GM23338 (cell line): Measurements from ENCODE around the gene DNAJC17. TPM values are rescaled to one million over a fixed set of nuclear protein-coding genes. Genes with fewer than 3 reads are reported as not detected.
A peak's percentile ranks its signal among the peaks of the same experiment; 100 is the strongest.

ENCODE experiments used
- ATAC-seq: fragments of 200-7000 bp; cut with Tn5 transposase; 3 replicates; pipeline ENCODE4 v1.9.1; 2020
- DNase-seq: peaks from one replicate; pipeline ENCODE4 v3.0.0-alpha.2; 2015; ENCODE audit warnings: low spot score
- H2AFZ ChIP-seq: fragments of 200-600 bp; sonication (generic); 2 replicates; pipeline ENCODE4 v1.8.0; 2016; ENCODE audit warnings: antibody characterized with exemption, mild to moderate bottlenecking, moderate library complexity
- H3F3A ChIP-seq: fragments of 200-600 bp; sonication (generic); replicated peaks from 2 replicates; pipeline ENCODE4 v1.8.0; 2017; ENCODE audit warnings: antibody characterized with exemption, mixed run types, low read depth
- H3K27ac ChIP-seq: fragments of 200-600 bp; sonication (generic); 2 replicates; pipeline ENCODE4 v1.6.1; 2016; ENCODE audit warnings: low read depth
- H3K27me3 ChIP-seq: fragments of 200-600 bp; sonication (generic); 2 replicates; pipeline ENCODE4 v1.8.0; 2016; ENCODE audit warnings: mild to moderate bottlenecking, mixed run types, moderate library complexity; ENCODE audit not compliant: insufficient read depth
- H3K36me3 ChIP-seq: fragments of 200-600 bp; sonication (generic); 2 replicates; pipeline ENCODE4 v1.8.0; 2016; ENCODE audit warnings: mild to moderate bottlenecking; ENCODE audit not compliant: insufficient read depth
- H3K4me1 ChIP-seq: fragments of 200-600 bp; sonication (generic); 2 replicates; pipeline ENCODE4 v1.8.0; 2016; ENCODE audit warnings: mild to moderate bottlenecking, moderate library complexity; ENCODE audit not compliant: insufficient read depth
- H3K4me2 ChIP-seq: fragments of 200-600 bp; sonication (generic); 2 replicates; pipeline ENCODE4 v1.7.1; 2017; ENCODE audit warnings: mixed run types
- H3K4me3 ChIP-seq: fragments of 200-600 bp; sonication (generic); 2 replicates; pipeline ENCODE4 v1.6.1; 2016; ENCODE audit warnings: mixed run types
- H3K79me2 ChIP-seq: fragments of 200-600 bp; sonication (generic); replicated peaks from 2 replicates; pipeline ENCODE4 v1.8.0; 2017; ENCODE audit warnings: mild to moderate bottlenecking; ENCODE audit not compliant: insufficient read depth
- H3K9me2 ChIP-seq: fragments of 200-600 bp; sonication (generic); 2 replicates; pipeline ENCODE4 v1.8.0; 2017; ENCODE audit not compliant: insufficient read depth
- H4K20me1 ChIP-seq: fragments of 200-600 bp; sonication (generic); replicated peaks from 2 replicates; pipeline ENCODE4 v1.8.0; 2017; ENCODE audit warnings: mild to moderate bottlenecking; ENCODE audit not compliant: insufficient read depth
- H3K27ac Mint-ChIP-seq: 2 replicates; pipeline ENCODE4 v1.8.0; 2020; ENCODE audit warnings: inconsistent platforms, mild to moderate bottlenecking, moderate library complexity, mixed read lengths
- H3K27me3 Mint-ChIP-seq: 3 replicates; pipeline ENCODE4 v1.8.0; 2022; ENCODE audit warnings: low read depth, mild to moderate bottlenecking, moderate library complexity, mixed read lengths, inconsistent platforms; ENCODE audit not compliant: insufficient read depth, poor library complexity
- H3K36me3 Mint-ChIP-seq: 3 replicates; pipeline ENCODE4 v1.8.0; 2021; ENCODE audit warnings: low read depth, mild to moderate bottlenecking, inconsistent platforms, moderate library complexity, mixed read lengths
- H3K4me1 Mint-ChIP-seq: 3 replicates; pipeline ENCODE4 v1.8.0; 2020; ENCODE audit warnings: mild to moderate bottlenecking, inconsistent platforms, mixed read lengths
- H3K4me3 Mint-ChIP-seq: 3 replicates; pipeline ENCODE4 v1.8.0; 2021; ENCODE audit warnings: moderate library complexity, mild to moderate bottlenecking, inconsistent platforms, mixed read lengths
- H3K9me3 Mint-ChIP-seq: 3 replicates; pipeline ENCODE4 v1.8.0; 2020; ENCODE audit warnings: moderate library complexity, mild to moderate bottlenecking, inconsistent platforms, mixed read lengths
- CTCF ChIP-seq, 2 experiments: fragments of 200-600 bp in 1 of 2; sonication (generic) in 1 of 2; conservative IDR thresholded peaks; 2 replicates each; pipeline versions ENCODE4 v1.5.1 to v1.6.1; 2016 to 2017; ENCODE audit warnings: antibody characterized with exemption in 2 of 2, low read depth in 2 of 2, mild to moderate bottlenecking in 2 of 2, moderate library complexity in 1 of 2
- ETS1 ChIP-seq: IDR thresholded peaks from 2 replicates; pipeline ENCODE4 v1.6.1; 2016; ENCODE audit warnings: antibody characterized with exemption
- JUNB ChIP-seq: IDR thresholded peaks from one replicate; pipeline ENCODE4 v1.6.1; 2016; ENCODE audit warnings: antibody characterized with exemption; ENCODE audit not compliant: unreplicated experiment
- STAT1 ChIP-seq: IDR thresholded peaks from one replicate; pipeline ENCODE4 v1.6.1; 2016; ENCODE audit warnings: antibody characterized with exemption; ENCODE audit not compliant: unreplicated experiment
- ZNF114 ChIP-seq: fragments of 250-450 bp; sonication (Bioruptor Pico); IDR thresholded peaks from 2 replicates; pipeline ENCODE4 v1.5.0; 2020; ENCODE audit warnings: mild to moderate bottlenecking, moderate library complexity
- ZNF331 ChIP-seq: fragments of 250-450 bp; sonication (Bioruptor Pico); IDR thresholded peaks from 2 replicates; pipeline ENCODE4 v1.5.0; 2020; ENCODE audit warnings: low read depth, mild to moderate bottlenecking, moderate library complexity
- polyA plus RNA-seq: library from polyadenylated mRNA; unstranded; fragments of >200 nt; fragmentation: Nextera tagmentation; extraction: Ambion mirVana; gene quantifications from 2 replicates; pipeline ENCODE4 v1.2.1, GENCODE V29; 2016
- total RNA-seq: library from RNA; depleted of rRNA; stranded (reverse); fragments of >200 nt; shearing (Covaris generic); gene quantifications from 2 replicates; pipeline ENCODE4 v1.2.3, GENCODE V29; 2014

Gene DNAJC17
- total and polyA plus RNA-seq, 2 experiments from 2014 or later = 23.0 to 77.6 TPM

- Histone ChIP-seq H3K36me3 (peaks cover 4% of the 10 kb centered on the region), H3K4me1 (peaks cover 36% of the 10 kb centered on the region), H2AFZ (no peak overlapping the region), H4K20me1 (peaks cover 36% of the 10 kb centered on the region), H3K79me2 (peaks cover 58% of the 10 kb centered on the region), H3K27ac (no peak overlapping the region; the same call in 1 of the 2 replicates), H3K27me3 (0 out of 2 replicates have a peak, but pooled peaks cover 4% of the 10 kb centered on the region), H3F3A (peaks cover 7% of the 10 kb centered on the region; the same call in 1 of the 2 replicates), H3K4me2 (peak overlapping the region; percentile 100), H3K4me3 (peak overlapping the region; percentile 97), H3K9me2 (no peaks in the 10 kb centered on the region)
- H3K4me1 Mint-ChIP-seq = peaks cover 42% of the 10 kb centered on the region
- 0 out of 3 replicates have a peak, but pooled peaks cover 3% of the 10 kb centered on the region for H3K9me3 Mint-ChIP-seq
- H3K27ac Mint-ChIP-seq = peak overlapping the region; percentile 67; the same call in 1 of the 2 replicates
- no peak for TF ChIP-seq STAT1
- no peak for TF ChIP-seq ETS1
- no peak for TF ChIP-seq JUNB
- no peak for TF ChIP-seq CTCF (conservative IDR thresholded peaks at IDR 0.05; ENCODE audit: low read depth in 2 of 2)
- TF ChIP-seq ZNF331 (CRISPR knock-in tag) = no peak
- H3K36me3 Mint-ChIP-seq = peaks cover 53% of the 10 kb centered on the region
- peaks cover 24% of the 10 kb centered on the region for H3K27me3 Mint-ChIP-seq
- peak; percentile 59 for DNase-seq
- H3K4me3 Mint-ChIP-seq = peak overlapping the region; percentile 99
- ATAC-seq = peak; percentile 7
These were observed 38.4 kb upstream of the DNAJC17 start for GRCh38 chr15:40845511-40846284.

- H3K4me3 Mint-ChIP-seq = peak overlapping the region; percentile 99
- peaks cover 47% of the 10 kb centered on the region for H3K36me3 Mint-ChIP-seq
- H2AFZ ChIP-seq = peak overlapping the region; percentile 74
- H3K4me1 ChIP-seq = peaks cover 36% of the 10 kb centered on the region
- H4K20me1 ChIP-seq = peaks cover 36% of the 10 kb centered on the region
- peaks cover 42% of the 10 kb centered on the region for H3K4me1 Mint-ChIP-seq
- ATAC-seq = no peak
- no peak for TF ChIP-seq ZNF114 (CRISPR knock-in tag)
- peaks cover 58% of the 10 kb centered on the region for H3K79me2 ChIP-seq
- peaks cover 4% of the 10 kb centered on the region for H3K36me3 ChIP-seq
- peak overlapping the region; percentile 95 for H3K27ac Mint-ChIP-seq
- H3F3A ChIP-seq = peaks cover 7% of the 10 kb centered on the region; the same call in 1 of the 2 replicates
- 0 out of 3 replicates have a peak, but pooled peaks cover 3% of the 10 kb centered on the region for H3K9me3 Mint-ChIP-seq
- H3K27me3 ChIP-seq = 0 out of 2 replicates have a peak, but pooled peaks cover 4% of the 10 kb centered on the region
- no peaks in the 10 kb centered on the region for H3K9me2 ChIP-seq
- peak overlapping the region; percentile 100 for H3K4me2 ChIP-seq
- peak overlapping the region; percentile 74; the same call in 1 of the 2 replicates for H3K27ac ChIP-seq
- DNase-seq = no peak
- H3K4me3 ChIP-seq = peak overlapping the region; percentile 97
- peaks cover 24% of the 10 kb centered on the region for H3K27me3 Mint-ChIP-seq
These were observed 37.8 kb upstream of the DNAJC17 start for GRCh38 chr15:40845036-40845435.
